Measurements from ENCODE around the gene ATP6V0A4. TPM values are rescaled to one million over a fixed set of nuclear protein-coding genes. Genes with fewer than 3 reads are reported as not detected.
"Not testable (repeated sequence)": the region's sequence is repeated elsewhere in the genome, so short reads cannot be mapped to it uniquely, and the experiment has no call there.

The ATP6V0A4 gene
- total RNA-seq, 3 donors from 2014 or later: 2.6 to 4.7 TPM; not detected in 1

GRCh38 chr7:138691178-138691577 is 106.8 kb downstream of the ATP6V0A4 start:
- no peaks in the 10 kb centered on the region for H3K27me3 ChIP-seq
- no peak overlapping the region for H3K4me3 ChIP-seq
- H3K4me1 ChIP-seq: no peaks in the 10 kb centered on the region
- no peaks in the 10 kb centered on the region for H3K9me3 ChIP-seq
- no peaks in the 10 kb centered on the region for H3K36me3 ChIP-seq
- H3K27ac ChIP-seq: no peak overlapping the region
- DNase-seq (ENCODE audit: low spot score in 2 of 2): no peak
- intact Hi-C loops (cut with DNase I; ENCODE audit: low total_unique reads): no loop called here
- TF ChIP-seq POLR2A (IDR thresholded peaks at IDR 0.05): no peak
- TF ChIP-seq CTCF (IDR thresholded peaks at IDR 0.05): no peak

- H3K27me3 ChIP-seq: no peaks in the 10 kb centered on the region
- H3K9me3 ChIP-seq: no peaks in the 10 kb centered on the region
- DNase-seq (ENCODE audit: low spot score in 2 of 2): no peak
- no peak overlapping the region for H3K27ac ChIP-seq
- TF ChIP-seq POLR2A (IDR thresholded peaks at IDR 0.05) (no peak), CTCF (IDR thresholded peaks at IDR 0.05) (no peak), POLR2AphosphoS5 (IDR thresholded peaks at IDR 0.05) (no peak)
- H3K36me3 ChIP-seq: no peaks in the 10 kb centered on the region
- intact Hi-C loops (cut with DNase I; ENCODE audit: low total_unique reads): no loop called here
- H3K4me3 ChIP-seq: no peak overlapping the region
- H3K4me1 ChIP-seq: no peaks in the 10 kb centered on the region
These were observed 107.5 kb downstream of the ATP6V0A4 start for GRCh38 chr7:138690495-138690894.

DNA sequence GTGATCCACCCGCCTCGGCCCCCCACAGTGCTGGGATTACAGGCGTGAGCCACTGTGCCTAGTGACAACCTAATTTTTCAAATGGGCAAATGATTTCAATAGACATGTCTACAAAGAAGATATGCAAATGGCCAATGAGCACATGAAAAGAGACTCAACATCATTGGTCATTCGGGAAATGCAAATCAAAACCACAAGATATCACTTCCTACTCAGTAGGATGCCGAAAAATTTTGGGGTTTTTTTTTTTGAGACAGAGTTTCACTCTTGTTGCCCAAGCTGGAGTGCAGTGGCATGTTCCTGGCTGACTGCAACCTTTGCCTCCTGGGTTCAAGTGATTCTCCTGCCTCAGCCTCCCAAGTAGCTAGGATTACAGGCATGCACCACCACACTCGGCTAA is 110.0 kb downstream of the ATP6V0A4 start:
- H3K27me3 ChIP-seq; intact Hi-C loops (cut with DNase I; ENCODE audit: low total_unique reads); DNase-seq (ENCODE audit: low spot score in 2 of 2); H3K36me3 ChIP-seq; H3K4me1 ChIP-seq; H3K27ac ChIP-seq; H3K9me3 ChIP-seq; H3K4me3 ChIP-seq: not testable (repeated sequence)

- H3K4me3 ChIP-seq: no peak overlapping the region
- H3K27me3 ChIP-seq: no peaks in the 10 kb centered on the region
- intact Hi-C loops (cut with DNase I; ENCODE audit: low total_unique reads): no loop called here
- DNase-seq (ENCODE audit: low spot score in 2 of 2): no peak
- H3K9me3 ChIP-seq: no peaks in the 10 kb centered on the region
- H3K27ac ChIP-seq: no peak overlapping the region
- no peaks in the 10 kb centered on the region for H3K4me1 ChIP-seq
- H3K36me3 ChIP-seq: no peaks in the 10 kb centered on the region
- TF ChIP-seq CTCF (IDR thresholded peaks at IDR 0.05): no peak
- TF ChIP-seq POLR2A (IDR thresholded peaks at IDR 0.05): no peak
- no peak for TF ChIP-seq POLR2AphosphoS5 (IDR thresholded peaks at IDR 0.05)
These were observed 113.7 kb downstream of the ATP6V0A4 start for GRCh38 chr7:138684340-138684739.

DNA sequence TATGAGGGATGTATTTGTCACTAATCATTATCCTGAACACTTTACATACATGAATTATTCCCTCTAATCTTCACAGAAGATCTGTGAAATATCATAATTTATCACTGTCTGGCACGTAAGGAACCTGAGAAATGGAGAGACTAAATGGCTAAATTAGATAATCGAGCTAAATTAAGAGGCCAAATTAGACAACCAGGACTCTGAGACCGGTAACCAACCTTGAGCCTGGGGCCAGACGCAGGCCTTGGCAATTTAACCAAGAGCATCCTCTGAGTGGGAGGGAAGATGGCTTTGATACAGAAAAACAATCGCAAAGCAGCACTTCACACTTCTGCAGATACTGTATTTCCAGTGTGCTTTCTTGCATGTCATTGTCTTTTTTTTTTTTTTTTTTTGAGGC is 118.2 kb downstream of the ATP6V0A4 start:
- H3K9me3 ChIP-seq: no peaks in the 10 kb centered on the region
- no peak for TF ChIP-seq CTCF (IDR thresholded peaks at IDR 0.05)
- H3K4me3 ChIP-seq: no peak overlapping the region
- H3K27ac ChIP-seq: no peak overlapping the region
- H3K27me3 ChIP-seq: no peaks in the 10 kb centered on the region
- no peak for DNase-seq (ENCODE audit: low spot score in 2 of 2)
- intact Hi-C loops (cut with DNase I; ENCODE audit: low total_unique reads): no loop called here
- no peaks in the 10 kb centered on the region for H3K36me3 ChIP-seq
- no peaks in the 10 kb centered on the region for H3K4me1 ChIP-seq

GRCh38 chr7:138670594-138670993 is 127.4 kb downstream of the ATP6V0A4 start:
- no peak for DNase-seq (ENCODE audit: low spot score in 2 of 2)
- no peaks in the 10 kb centered on the region for H3K9me3 ChIP-seq
- H3K4me1 ChIP-seq: no peaks in the 10 kb centered on the region
- no peaks in the 10 kb centered on the region for H3K36me3 ChIP-seq
- H3K27ac ChIP-seq: no peak overlapping the region
- no peak overlapping the region for H3K4me3 ChIP-seq
- intact Hi-C loops (cut with DNase I; ENCODE audit: low total_unique reads): no loop called here
- no peaks in the 10 kb centered on the region for H3K27me3 ChIP-seq
- TF ChIP-seq POLR2AphosphoS5 (IDR thresholded peaks at IDR 0.05) (no peak), CTCF (IDR thresholded peaks at IDR 0.05) (no peak)

Data from breast epithelium (tissue), 4 donors.